Endometrial microvascular endothelial cells (primary cell): ENCODE measurements around the gene CFAP20DC. TPM values are rescaled to one million over a fixed set of nuclear protein-coding genes. Genes with fewer than 3 reads are reported as not detected.

Source experiments
- in situ Hi-C: cut with HindIII; loops from 2 replicates; pipeline ENCODE4 v1.10.0; 2017; ENCODE audit warnings: low sequenced_read_pairs, low pct_unique_long_range_greater_than_20kb; ENCODE audit errors: inconsistent ontology term
- total RNA-seq: library from RNA; depleted of rRNA; stranded (reverse); fragments of >200 nt; gene quantifications from one replicate; pipeline ENCODE4 v1.2.3, GENCODE V29; 2015; ENCODE audit errors: inconsistent ontology term

Gene CFAP20DC
- total RNA-seq, 1 donor from 2014 or later, result 3.2 TPM

GRCh38 chr3:58784425-58784824, 265.4 kb downstream of the CFAP20DC start:
- in situ Hi-C loops, result no loop called here

- in situ Hi-C loops, result no loop called here
Observed at GRCh38 chr3:58783845-58784244, 266.0 kb downstream of the CFAP20DC start.

GRCh38 chr3:58779934-58780333, 269.9 kb downstream of the CFAP20DC start:
- in situ Hi-C loops, result no loop called here

GRCh38 chr3:58776231-58776630, 273.6 kb downstream of the CFAP20DC start:
- in situ Hi-C loops, result no loop called here

GRCh38 chr3:58772462-58772861, 277.4 kb downstream of the CFAP20DC start:
- in situ Hi-C loops, result no loop called here

- in situ Hi-C loops, result no loop called here
Observed at GRCh38 chr3:58769065-58769464, 280.8 kb downstream of the CFAP20DC start.

GRCh38 chr3:58766587-58767282, 283.1 kb downstream of the CFAP20DC start:
- in situ Hi-C loops, result no loop called here

GRCh38 chr3:58755150-58755549, 294.7 kb downstream of the CFAP20DC start:
- in situ Hi-C loops, result no loop called here

- in situ Hi-C loops, result no loop called here
Observed at GRCh38 chr3:58754074-58754473, 295.8 kb downstream of the CFAP20DC start.

GRCh38 chr3:58751882-58752567, 297.8 kb downstream of the CFAP20DC start:
- in situ Hi-C loops, result no loop called here

GRCh38 chr3:58751235-58751634, 298.6 kb downstream of the CFAP20DC start:
- in situ Hi-C loops, result no loop called here

GRCh38 chr3:58749948-58750347, 299.9 kb downstream of the CFAP20DC start:
- in situ Hi-C loops, result no loop called here

GRCh38 chr3:58748024-58748423, 301.8 kb downstream of the CFAP20DC start:
- in situ Hi-C loops, result no loop called here

- in situ Hi-C loops, result no loop called here
Observed at GRCh38 chr3:58746758-58747157, 303.1 kb downstream of the CFAP20DC start.

- in situ Hi-C loops, result no loop called here
Observed at GRCh38 chr3:58743296-58743695, 306.5 kb downstream of the CFAP20DC start.

GRCh38 chr3:58742239-58742638, 307.6 kb downstream of the CFAP20DC start:
- in situ Hi-C loops, result no loop called here

GRCh38 chr3:58737644-58738043, 312.2 kb downstream of the CFAP20DC start:
- in situ Hi-C loops, result no loop called here

- in situ Hi-C loops, result no loop called here
Observed at GRCh38 chr3:58731673-58732072, 318.2 kb downstream of the CFAP20DC start.

GRCh38 chr3:58728723-58729122, 321.1 kb downstream of the CFAP20DC start:
- in situ Hi-C loops, result no loop called here

GRCh38 chr3:58725326-58725853, 324.4 kb downstream of the CFAP20DC start:
- in situ Hi-C loops, result no loop called here
